ENCODE results near the gene SPG21. TPM values are rescaled to one million over a fixed set of nuclear protein-coding genes. Genes with fewer than 3 reads are reported as not detected.

The SPG21 gene
- total and polyA plus RNA-seq, 2 of the 8 experiments (the other 6 are each of a cell fraction or from before 2014, with no cell fraction given): 67.3 to 72.7 TPM

DNA sequence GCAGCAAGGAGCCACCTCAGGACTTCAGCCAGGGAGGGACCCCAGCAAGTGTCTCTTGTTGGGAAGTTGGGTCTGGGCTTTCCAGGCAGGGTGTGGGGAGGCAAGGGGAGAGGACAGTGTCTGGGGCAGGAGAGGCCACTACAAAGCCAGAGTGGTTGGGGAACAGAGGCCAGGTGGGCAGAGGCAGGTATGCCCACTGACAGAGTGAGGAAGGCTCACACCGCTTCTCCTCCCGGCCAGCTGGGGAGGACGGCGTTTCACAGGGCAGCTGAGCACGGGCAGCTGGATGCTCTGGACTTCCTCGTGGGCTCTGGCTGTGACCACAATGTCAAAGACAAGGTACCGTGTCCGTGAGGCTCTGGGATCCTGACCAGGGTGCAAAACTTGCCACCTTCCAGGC lies 63.1 kb downstream of the SPG21 start (continued):
- TF ChIP-seq PHF8 (conservative IDR thresholded peaks at IDR 0.05; ENCODE audit: low read depth, low read length): no peak
- TF ChIP-seq BCL11A (IDR thresholded peaks at IDR 0.05; ENCODE audit: low read depth in 2 of 2, low read length in 2 of 2): no peak
- TF ChIP-seq, protein P1, sequence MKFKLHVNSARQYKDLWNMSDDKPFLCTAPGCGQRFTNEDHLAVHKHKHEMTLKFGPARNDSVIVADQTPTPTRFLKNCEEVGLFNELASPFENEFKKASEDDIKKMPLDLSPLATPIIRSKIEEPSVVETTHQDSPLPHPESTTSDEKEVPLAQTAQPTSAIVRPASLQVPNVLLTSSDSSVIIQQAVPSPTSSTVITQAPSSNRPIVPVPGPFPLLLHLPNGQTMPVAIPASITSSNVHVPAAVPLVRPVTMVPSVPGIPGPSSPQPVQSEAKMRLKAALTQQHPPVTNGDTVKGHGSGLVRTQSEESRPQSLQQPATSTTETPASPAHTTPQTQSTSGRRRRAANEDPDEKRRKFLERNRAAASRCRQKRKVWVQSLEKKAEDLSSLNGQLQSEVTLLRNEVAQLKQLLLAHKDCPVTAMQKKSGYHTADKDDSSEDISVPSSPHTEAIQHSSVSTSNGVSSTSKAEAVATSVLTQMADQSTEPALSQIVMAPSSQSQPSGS (IDR thresholded peaks at IDR 0.05; ENCODE audit: low read length): no peak
- no peak for TF ChIP-seq SP2 (IDR thresholded peaks at IDR 0.05; ENCODE audit: low read length)

All from H1 (cell line).